Effector CD4-positive, alpha-beta T cell (primary cell): ENCODE results near the gene SGCD.

Experiments used
- DNase-seq: peaks from one replicate; pipeline ENCODE4 v3.0.0-alpha.2; 2020

SGCD gene

DNA sequence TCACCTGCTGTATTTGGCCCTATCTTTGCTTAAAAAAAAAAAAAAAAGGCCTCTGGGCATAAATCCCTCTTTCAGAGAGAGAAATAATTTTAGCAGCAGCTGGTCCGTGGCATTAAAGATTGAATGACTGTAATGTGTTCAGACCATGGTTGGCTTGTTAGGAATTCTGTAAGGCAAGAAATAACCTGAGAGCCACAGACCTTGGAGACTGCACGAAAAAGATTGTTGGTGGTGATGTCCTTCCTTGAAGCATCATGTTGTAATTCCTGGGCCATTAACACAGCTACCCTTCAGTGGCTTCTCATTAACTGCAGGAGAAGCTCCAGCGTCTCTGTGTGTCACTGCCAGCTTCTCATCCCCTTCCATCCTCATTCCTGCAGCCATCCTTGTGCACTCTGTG is 79.0 kb downstream of the SGCD start:
- no peak for DNase-seq

DNA sequence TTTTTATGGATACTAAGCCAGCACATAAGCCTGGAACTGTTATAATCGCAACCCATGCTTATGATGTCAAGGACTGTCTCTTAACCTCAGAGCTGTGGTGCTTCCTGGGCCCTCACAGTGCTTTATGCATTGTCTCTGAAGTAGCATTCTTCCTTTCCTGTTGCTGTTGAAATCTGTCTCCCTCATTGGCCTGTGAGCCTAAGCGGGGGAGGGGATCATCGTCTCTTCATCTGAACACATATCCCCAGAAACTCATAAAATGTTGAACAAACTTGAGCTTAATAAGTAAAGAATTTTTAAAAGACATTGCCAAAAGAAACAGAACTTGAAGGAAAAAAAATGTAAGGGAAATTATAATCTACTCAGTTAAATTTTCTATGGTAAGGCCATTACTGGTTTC is 80.3 kb downstream of the SGCD start:
- no peak for DNase-seq

DNA sequence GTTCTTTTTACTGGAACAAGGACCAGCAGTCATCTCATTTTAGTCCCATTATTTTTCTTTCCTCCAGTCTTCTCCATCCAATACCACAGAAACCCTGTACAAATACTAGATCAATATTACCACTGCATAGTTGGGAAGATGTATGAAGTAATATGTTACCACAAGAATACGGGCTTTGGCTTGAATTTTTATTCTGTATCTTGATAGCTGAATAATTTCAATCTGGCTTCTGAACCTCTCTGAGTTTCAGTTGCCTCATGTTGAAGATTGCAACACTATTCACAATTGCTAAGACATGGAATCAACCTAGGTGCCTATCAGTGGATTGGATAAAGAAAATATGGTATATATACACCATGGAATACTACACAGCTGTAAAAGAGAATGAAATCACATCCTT is 82.9 kb downstream of the SGCD start:
- DNase-seq: no peak

DNA sequence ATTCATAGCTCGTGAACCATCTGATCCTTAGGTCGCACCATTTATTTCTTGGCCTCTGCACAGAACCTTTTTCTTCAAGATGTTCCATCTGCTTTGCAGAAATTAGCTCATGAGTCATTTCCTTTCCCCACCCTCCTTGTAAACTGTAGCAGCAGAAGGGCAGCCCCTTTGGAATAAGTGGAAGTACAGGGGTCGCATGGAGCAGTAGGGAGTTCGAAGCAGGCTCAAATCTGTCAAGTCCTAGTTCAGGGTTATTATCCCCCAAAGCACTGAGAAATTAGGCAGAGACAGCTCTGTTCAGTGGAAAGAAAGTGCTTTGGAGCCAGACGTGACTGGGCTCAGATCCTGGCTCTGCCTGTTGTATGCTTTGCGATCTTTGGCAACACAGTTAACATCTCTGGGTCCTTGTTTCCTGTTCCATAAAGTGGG is 84.2 kb downstream of the SGCD start:
- no peak for DNase-seq

DNA sequence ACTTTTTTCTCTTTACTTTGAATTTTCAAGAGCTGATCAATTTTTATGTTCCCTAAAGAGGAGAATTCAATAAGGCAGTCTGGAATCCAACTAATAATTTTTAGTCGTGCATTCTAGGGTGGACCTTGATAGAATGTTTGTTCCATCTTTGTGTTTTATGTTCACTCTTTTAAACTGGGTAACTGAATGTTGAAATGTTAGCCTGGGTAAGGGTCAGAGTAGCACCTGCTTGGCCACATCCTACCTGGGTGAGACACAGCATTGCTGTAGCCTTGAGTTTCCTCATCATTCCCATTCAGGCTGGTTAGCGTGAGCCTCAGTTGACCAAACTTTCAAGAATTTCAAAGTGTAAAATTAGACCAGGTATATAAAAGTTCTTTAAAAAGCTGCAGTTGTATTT is 85.0 kb downstream of the SGCD start:
- no peak for DNase-seq

DNA sequence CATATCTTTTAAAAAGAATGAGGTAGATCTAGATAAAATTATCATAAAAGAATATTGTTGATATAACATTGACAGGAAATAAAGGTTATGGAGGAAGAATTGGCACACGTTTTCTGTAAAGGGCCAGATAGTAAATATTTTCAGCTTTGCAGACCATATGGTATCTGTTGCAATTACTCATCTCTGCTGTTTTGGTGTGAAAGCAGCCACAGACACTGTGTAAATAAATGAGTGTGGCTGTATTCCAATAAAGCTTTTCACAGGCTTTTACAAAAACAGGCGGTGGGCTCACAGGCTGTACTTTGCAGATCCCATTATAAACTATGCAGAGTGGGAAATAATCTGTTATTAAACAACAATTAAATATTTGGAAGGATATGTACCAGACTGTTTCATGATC is 87.4 kb downstream of the SGCD start:
- no peak for DNase-seq

DNA sequence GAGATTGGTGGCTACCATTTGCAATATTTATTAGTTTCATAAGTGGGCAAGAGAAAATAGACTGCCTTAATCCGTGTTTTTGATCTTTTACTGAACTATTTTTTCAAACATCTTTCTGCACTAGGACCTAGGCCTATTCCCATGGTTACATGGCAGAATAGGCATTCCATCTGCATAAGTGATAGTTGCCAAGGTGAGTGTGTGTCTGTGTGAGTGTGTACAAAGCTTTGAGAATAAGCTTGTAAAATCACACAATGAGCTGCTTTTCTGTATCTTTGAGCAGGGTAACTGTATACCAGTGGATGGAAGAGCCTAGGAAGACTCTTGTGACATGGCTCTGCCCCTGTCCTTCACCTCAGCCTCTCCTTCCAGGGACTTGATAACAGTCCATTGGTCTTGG is 92.7 kb downstream of the SGCD start:
- DNase-seq: no peak

DNA sequence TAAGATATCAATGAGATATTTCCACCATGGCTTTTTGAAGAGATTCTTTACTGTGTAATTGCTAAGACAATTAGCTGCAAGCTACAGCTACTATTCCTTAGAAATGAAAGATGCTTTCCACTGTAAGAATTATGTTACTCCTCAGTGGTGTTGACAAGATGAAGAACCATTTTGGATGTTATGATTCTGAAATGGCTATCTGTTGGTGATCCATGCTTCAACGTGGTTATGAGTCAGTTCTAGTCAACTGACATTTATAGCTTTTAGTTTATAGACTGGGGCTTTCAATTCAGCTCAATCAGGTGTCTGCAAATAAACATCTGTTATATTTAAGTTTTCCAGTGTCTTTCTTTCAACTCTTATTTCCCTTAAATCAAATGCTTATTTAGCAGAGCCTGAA is 93.7 kb downstream of the SGCD start:
- no peak for DNase-seq

DNA sequence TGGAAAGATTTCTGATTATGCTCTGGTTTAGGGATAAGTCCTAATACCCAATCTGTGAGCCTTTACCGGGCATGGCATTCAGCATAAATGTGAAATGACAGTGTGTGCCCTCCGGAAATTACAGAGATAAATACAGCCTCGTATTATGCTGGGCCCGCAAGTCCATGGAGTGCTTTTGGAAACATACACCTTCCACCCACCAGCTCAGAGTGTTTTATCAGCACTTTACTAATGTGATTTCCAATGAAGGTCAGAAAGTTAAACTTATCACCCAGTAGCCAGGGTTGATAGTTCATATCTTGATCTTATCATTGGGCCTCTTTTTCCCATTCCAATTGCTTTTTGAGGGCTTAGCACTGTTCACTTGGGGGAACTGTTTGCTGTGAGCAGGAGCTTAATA is 94.8 kb downstream of the SGCD start:
- DNase-seq: no peak

DNA sequence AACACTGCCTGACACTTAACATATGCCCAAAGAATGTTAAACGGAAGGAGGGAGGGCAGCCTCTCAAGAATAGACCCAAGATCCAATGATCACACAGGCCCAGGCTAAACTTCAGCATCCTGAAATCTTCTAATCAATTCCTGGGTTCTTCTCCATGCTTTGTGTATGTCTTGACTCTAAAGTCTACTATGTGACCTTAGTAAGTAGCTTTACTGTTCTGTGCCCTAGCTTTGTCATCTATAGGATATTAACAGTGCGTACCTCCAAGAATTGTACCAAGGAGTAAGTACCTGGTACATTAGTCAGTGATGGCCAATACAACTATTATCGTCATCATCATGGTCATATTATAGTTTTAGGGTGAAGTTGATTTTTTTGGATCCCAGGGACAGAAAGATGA is 96.6 kb downstream of the SGCD start:
- no peak for DNase-seq

DNA sequence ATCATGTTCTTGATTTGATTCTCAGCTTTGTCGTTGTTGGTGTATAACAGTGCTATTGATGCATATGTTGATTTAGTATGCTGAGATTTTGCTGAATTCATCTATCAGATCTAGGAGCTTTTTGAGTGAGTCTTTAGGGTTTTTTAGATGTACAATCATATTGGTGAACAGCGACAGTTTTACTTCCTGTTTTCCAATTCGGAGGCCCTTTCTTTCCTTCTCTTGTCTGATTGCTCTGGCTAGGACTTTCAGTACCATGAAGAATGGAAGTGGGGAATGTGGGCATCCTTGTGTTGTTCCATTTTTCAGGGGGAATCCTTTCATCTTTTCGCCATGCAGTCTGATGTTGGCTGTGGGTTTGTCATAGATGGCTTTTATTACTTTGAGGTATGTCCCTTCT is 100.4 kb downstream of the SGCD start:
- no peak for DNase-seq

DNA sequence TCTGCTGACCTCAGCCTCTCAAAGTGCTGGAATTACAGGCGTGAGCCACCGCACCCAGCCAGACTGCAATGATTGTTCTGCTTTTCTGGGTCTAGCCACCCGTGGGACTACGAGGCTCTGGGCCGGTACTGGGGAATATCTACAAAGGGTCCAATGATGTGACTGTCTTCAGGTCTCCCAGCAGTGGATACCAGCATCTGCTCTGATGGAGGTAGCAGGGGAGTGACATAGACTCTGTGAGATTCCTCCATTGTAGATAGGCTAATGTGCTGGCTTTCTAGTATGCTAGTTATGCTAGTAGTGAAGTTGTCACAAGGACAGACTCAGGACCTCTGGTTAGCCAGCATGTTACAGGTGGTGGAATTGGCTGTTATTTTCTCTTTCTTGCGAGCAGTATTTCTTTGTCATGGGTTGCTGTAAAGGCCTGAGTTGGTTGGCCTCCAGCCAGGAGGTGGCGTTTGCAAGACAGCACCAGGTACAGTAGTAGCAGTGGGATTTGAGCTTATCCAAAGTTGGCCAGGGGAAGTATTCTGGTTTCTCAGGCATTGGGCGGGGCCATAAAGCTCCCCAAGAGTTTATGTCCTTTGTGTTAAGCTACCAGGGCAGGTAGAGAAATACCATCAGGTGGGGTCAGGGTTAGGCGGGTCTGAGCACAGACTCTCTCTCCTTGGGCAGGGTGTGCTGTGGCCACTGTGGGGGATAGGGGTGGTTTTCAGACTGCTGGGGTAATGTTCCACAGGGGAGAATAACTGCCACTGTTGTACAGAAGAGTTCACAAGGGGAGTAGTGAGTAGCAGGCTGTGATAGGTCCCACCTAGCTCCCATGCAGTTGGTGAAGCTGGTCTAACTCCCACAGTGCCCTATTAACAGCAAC is 105.2 kb downstream of the SGCD start:
- no peak for DNase-seq

DNA sequence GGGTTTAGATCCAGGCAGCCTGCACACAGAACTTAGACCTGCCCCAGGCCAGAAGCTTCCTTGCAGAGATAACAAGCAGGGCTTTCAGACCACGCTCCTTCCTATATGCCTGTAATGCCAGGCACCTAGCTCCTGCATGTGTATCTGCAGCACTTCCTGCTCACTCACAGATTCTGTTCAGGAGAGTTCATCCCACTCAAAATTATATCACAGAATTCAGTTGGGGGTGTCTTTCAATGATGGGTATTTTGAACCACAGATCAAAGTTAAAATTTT is 105.8 kb downstream of the SGCD start:
- no peak for DNase-seq

DNA sequence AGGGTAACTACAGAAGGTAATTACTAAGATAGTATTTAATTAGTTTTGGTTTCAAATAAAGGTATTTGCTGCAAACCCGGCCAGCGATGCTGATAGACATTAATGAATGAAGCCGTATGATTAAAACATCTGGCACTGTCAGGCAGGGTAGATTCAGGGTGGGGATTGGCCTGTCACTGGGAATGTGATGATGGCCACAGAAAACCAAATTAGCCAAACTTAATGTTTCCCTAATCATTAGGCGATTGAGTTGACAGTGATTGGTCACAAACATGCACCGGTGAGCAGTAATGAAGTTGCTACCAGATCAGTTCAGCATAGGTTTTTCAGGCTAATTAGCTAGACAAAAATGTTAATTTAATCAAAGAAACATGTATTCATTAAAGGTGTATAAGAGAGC is 107.5 kb downstream of the SGCD start:
- DNase-seq: no peak

DNA sequence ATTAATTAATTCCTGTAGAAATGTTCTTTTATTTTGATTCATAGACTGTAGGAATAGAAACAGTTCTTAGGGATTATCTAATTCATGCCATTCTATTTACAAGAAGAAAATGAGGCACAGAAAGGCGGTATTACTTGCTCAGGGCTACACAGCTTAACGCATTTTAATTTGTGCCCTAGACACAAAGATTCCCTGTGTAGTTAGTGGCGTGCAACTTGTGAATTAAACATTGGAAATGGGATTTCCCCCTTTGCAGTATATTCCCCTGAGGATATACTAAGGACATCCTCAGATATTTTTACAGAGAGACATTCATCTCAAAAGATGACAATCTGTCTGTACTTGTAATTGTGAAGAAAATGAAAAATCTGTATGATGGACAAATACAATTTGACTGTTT is 108.1 kb downstream of the SGCD start:
- DNase-seq: no peak

DNA sequence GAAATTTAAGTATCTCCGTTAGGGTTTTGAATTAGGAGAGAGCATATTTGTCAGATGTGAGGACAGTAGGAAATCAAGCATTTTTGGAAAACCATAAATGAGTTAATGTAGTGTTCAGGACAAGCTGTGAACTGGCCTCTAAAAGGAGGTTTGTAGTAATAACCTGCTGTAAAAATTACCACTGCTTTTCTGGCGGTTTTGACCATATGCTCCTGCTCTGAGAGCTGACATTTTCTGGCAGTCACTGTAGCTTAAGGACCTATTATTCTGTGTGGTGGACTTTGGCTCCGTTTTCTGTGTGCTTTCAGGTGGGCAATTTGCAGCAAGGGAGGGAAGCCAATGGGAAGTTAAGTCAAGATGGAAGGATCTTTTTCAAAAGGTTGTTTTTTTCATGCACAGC is 111.1 kb downstream of the SGCD start:
- DNase-seq: no peak

DNA sequence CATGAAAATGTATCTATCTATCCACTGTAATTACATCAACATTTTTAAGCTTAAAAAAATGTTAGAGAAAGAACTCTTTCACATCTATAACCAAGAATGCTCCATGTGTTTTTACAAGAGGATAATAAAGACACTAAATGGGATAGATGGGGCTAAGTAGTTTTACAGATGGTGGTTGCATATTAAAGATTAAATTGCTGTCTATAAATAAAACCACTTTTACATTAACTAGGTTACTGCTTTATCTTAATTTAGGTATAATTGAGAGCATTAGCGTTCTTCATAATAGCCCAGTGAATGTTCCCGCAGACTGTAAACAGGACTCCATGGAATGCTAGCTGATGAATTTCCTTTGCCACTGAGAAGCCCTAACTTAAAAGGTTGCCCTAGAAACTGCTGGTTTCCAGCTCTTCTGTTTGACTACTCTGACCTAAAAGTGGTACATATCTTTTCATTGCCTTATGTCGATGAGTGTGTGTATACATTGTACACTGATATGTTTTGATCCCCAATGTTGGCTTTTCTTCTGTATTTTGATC is 117.9 kb downstream of the SGCD start:
- DNase-seq: no peak

DNA sequence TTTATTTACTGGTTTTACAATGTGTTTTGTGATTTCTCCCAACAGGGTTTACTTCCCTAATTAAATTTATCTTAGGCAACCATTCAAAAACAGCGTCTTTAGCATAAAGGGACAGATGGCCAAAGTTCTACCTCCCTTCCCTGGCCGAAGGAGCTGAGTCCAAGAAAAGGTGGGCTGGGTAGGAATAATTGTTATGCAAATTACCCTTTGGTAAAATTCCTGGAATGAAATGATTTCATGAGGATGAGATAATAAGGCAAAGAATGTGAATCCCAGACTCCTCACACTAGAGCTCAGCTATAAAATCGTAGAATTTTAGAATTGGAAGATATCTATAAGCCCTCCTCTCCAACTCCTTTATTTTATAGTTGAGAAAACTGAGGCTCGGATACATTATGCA is 119.6 kb downstream of the SGCD start:
- DNase-seq: no peak

DNA sequence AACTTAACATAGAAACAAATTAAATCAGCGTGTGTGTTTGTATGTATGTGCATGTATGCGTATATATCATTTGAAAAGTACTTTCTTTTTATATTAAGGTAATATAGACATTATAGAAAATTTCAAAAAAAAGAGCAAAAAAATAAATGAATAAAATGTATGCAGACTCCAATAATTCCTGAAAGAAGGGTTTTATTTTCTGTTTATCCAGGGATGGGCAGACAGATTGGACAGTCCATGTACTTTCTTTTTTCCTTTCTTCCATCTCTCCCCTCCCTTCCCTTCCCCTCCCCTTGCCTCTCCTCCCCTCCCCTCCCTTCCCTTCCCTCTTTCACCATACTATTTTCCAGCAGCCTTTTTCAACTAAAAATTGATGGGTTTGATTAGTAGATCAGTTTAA is 123.8 kb downstream of the SGCD start:
- DNase-seq: no peak

DNA sequence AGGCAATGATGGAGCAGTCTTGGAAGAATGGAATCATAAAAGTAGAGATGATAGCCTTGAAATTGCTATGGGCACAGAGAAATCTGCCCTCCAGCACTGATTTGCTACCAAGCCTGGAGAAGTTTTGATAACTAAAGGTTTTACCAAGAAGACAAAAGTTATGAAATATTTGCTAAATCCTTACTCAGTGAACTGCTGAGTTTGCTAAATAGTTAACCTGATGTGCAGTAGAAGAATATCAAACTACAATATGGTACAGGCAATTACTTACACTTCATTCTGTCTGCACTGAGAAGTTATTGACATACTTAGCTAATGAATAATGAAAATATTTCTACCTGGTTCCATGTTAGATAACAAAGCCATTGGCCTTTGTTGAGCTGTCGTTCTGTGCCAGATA is 124.5 kb downstream of the SGCD start:
- DNase-seq: no peak

DNA sequence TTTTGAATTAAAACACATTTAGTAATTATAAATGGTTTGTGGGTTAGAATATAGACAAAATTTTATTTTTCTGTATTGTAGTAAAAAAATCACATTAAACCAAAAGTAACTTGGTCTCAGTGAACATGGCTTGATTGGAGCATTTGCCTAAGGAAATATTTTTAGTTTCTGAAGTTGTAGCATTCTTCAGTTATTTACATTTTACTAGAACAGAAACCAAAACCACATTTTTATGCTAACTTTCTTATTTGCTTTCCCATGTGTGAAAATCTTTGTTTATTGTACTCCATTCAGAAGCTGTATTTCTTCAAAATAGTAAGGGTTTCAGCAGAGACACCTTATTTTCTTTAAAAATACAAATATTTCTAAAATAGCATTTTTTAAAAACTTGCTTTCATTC is 129.9 kb downstream of the SGCD start:
- DNase-seq: no peak

DNA sequence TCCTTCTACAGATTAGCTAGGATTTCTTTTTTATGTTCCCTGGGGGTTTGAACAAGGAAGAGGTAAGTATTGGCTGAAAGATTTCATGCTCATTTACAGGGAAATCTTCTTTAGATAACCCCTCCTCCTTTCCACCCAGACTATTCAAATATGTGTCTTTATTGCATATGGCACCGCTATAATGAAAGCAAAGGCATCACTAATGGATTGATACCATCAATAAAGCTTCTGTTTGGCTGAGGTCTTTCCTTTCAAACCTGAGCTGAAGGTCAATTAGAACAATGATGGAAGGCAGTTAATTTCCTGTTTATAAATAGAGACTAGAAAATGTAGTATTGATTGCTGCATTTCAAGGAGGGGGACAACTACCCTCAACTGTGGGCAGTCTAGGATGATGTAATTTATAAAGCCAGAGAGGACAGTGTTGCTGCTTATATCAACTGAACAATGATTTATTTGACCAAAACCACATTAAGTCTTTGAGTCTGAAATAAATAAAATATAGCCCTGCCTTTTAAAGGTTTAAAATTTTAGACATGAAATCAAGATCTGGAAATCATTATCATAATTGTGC is 132.9 kb downstream of the SGCD start:
- DNase-seq: no peak

DNA sequence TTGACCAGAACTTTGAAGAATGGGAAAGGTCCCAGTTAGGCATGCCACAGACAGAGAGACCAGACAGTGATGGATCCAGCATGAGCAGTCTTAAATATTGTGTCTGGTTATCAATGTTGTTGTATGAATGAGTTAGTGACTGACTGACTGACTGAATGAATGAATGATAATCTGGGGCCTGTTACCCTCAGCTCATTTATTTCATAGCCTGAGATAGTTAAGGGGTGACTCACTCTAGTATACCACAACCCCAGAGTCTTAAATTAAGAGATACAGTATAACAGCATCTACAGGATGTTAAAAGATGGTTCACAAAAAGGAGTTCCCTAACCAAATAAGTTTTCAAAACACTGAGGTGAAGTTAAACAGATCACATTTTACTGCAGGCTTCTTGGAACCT is 133.5 kb downstream of the SGCD start:
- no peak for DNase-seq

DNA sequence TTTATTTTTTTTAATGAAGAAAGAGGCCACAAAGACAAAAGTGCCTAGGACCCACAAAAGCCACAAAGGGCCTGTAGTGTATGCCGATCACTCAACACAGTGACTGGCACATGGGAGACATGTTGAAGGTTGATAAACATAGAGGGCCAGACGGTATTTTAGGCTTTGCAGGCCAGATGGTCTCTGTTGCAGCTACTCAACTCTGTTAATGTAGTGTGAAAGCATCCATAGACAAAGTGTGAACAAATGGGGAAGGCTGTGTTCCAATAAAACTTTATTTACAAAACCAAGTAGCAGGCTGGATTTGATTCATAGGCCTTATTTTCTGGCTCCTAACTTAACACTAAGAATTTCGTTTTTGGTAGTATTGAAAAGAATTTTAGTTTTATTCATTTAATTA is 139.9 kb downstream of the SGCD start:
- DNase-seq: no peak

DNA sequence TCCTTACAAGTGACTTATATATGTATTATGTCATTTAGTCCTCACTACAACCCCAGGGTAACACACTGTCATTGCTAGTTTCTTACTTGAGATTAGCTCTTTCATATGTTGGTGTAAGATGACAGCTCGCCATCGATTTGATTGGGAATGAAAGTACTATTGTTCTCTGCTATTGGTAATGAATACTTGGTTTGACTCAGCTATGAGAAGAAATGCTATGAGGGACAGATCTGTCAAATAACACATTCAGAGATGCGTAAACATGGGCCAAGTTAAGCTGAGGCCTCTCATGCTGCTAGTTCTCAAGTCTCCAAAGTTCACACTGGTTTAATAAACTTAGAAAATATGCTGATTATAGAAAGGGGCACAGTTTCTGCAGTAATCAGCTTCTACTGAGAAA is 142.7 kb downstream of the SGCD start:
- no peak for DNase-seq
